Measurements from ENCODE around the gene FNDC4. TPM values are rescaled to one million over a fixed set of nuclear protein-coding genes. Genes with fewer than 3 reads are reported as not detected.

FNDC4 gene
- total RNA-seq, 2 donors from 2014 or later: 10.4 to 20.8 TPM

GRCh38 chr2:27501042-27501441 is 6.0 kb upstream of the FNDC4 start:
- no peaks in the 10 kb centered on the region for H3K36me3 ChIP-seq (replicated peaks in 1 of 2; ENCODE audit: insufficient read depth in 1 of 2, low read depth in 2 of 2)
- peaks cover 14% of the 10 kb centered on the region for H3K4me1 ChIP-seq
- H3K4me3 ChIP-seq: no peak overlapping the region
- no peaks in the 10 kb centered on the region for H3K27me3 ChIP-seq
- no peak overlapping the region for H3K27ac ChIP-seq
- ATAC-seq (no peak), DNase-seq (peak; percentile 73 to 92 (median 86))
- intact Hi-C loops (cut with DNase I): no loop called here
- TF ChIP-seq POLR2A (IDR thresholded peaks at IDR 0.05) (no peak), CTCF (IDR thresholded peaks at IDR 0.05) (no peak)
- no peaks in the 10 kb centered on the region for H3K9me3 ChIP-seq

GRCh38 chr2:27498975-27499374 is 4.0 kb upstream of the FNDC4 start:
- ATAC-seq: no peak
- no peak overlapping the region for H3K27ac ChIP-seq
- H3K9me3 ChIP-seq: no peaks in the 10 kb centered on the region
- H3K27me3 ChIP-seq: no peaks in the 10 kb centered on the region
- TF ChIP-seq CTCF (IDR thresholded peaks at IDR 0.05) (no peak), POLR2A (IDR thresholded peaks at IDR 0.05) (no peak)
- intact Hi-C loops (cut with DNase I): no loop called here
- no peak for DNase-seq
- WGBS, 2 donors: 66 to 76% methylated on average over 3 of the region's 3 CpGs
- peaks cover 30% of the 10 kb centered on the region for H3K4me1 ChIP-seq
- H3K36me3 ChIP-seq (replicated peaks in 1 of 2; ENCODE audit: insufficient read depth in 1 of 2, low read depth in 2 of 2): no peaks in the 10 kb centered on the region
- H3K4me3 ChIP-seq: no peak overlapping the region

- H3K36me3 ChIP-seq (replicated peaks in 1 of 2; ENCODE audit: insufficient read depth in 1 of 2, low read depth in 2 of 2): no peaks in the 10 kb centered on the region
- no peak overlapping the region for H3K4me3 ChIP-seq
- no peak for ATAC-seq
- intact Hi-C loops (cut with DNase I): no loop called here
- no peak for DNase-seq
- H3K27ac ChIP-seq: peak overlapping the region in 2 of 4 donors; percentile 65 to 77
- peaks cover 35% of the 10 kb centered on the region for H3K4me1 ChIP-seq
- H3K9me3 ChIP-seq: no peaks in the 10 kb centered on the region
- 87 to 88% methylated on average over 4 of the region's 4 CpGs for WGBS, 2 donors
- no peaks in the 10 kb centered on the region for H3K27me3 ChIP-seq
- no peak for TF ChIP-seq POLR2A (IDR thresholded peaks at IDR 0.05)
- TF ChIP-seq CTCF (IDR thresholded peaks at IDR 0.05): no peak
Observed at GRCh38 chr2:27497288-27497627, 2.3 kb upstream of the FNDC4 start.

GRCh38 chr2:27496357-27497287 is 1.6 kb upstream of the FNDC4 start, which contains the start of gene GCKR:
TSS of gene GCKR (plus strand) at chr2:27496839. CDS start at chr2:27496905, 66 bp downstream.
- peak within 1 kb of the TSS in 3 of 4 donors; percentile 31 to 77 (median 65) for H3K27ac ChIP-seq
- TF ChIP-seq POLR2A (IDR thresholded peaks at IDR 0.05) (peak in 2 of 3 donors; percentile 28 to 48), CTCF (IDR thresholded peaks at IDR 0.05) (no peak)
- DNase-seq (peak; percentile 50 to 74 (median 69)), ATAC-seq (peak; percentile 70)
- intact Hi-C loops (cut with DNase I): no loop called here
- H3K36me3 ChIP-seq (replicated peaks in 1 of 2; ENCODE audit: insufficient read depth in 1 of 2, low read depth in 2 of 2): no peaks in the 10 kb centered on the region
- no peaks in the 10 kb centered on the region for H3K9me3 ChIP-seq
- WGBS, 2 donors: 14 to 31% methylated on average over 8 to 12 of the region's 12 CpGs
- H3K27me3 ChIP-seq: no peaks in the 10 kb centered on the region
- H3K4me3 ChIP-seq: no peak within 1 kb of the TSS
- peaks cover 35% of the 10 kb centered on the region for H3K4me1 ChIP-seq
